Stimulated activated CD4-positive, alpha-beta T cell treated with anti-CD3 and anti-CD28 coated beads, Interleukin-2, amount 100 ng/mL, for 48 hours (primary cell): ENCODE data around the gene IQGAP2.

Experiments
- DNase-seq, 2 donors: peaks; one replicate each; pipeline ENCODE4 v3.0.0-alpha.2; 2020

Gene IQGAP2

DNA sequence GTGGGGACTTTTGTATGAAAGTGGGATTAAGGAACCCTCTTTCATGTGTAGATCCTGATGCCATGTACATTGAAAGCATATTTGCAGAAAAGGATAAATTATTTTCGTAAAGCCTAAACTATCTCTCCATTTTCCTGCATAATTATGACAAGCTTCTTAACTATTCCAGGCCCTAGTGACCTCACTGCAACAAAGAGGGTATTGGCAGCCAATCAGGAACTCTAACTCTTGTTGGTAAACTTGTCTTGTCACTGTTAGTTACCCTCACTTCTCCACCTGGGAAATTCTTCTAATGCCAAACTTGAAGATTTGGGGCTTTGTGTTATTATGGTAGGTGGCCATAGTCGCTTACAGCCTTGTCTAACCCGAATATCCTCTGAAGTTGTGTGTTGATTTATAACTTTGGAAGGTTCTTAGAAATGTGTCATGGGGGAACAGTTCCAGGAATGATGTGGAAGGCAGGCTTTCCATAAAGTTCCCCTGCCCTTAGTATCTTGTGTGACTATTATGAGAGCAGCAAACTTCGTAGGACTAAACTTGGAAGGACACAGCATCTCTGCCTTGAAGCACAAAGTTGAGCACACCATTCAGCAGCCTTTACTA is 52.5 kb downstream of the IQGAP2 start:
- DNase-seq, result no peak

DNA sequence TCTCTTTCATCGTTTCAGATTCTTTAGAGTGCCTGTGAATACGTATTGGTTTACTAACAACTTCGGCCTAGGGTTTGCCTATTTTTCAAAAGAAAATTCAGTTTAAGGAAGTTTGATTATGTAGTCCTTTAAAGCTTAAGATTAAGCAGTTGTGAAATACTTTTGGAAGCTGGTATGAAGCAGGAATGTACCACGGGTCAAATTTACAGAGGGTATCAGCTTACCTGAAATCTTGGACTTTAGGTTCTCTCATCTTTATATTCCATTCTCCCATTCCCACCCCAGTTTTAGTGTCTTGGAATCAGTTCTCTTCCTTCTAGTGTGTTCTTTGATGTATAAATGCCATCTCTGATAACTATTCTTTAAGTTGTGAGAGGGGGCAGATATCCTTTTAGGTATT is 53.2 kb downstream of the IQGAP2 start:
- no peak for DNase-seq

DNA sequence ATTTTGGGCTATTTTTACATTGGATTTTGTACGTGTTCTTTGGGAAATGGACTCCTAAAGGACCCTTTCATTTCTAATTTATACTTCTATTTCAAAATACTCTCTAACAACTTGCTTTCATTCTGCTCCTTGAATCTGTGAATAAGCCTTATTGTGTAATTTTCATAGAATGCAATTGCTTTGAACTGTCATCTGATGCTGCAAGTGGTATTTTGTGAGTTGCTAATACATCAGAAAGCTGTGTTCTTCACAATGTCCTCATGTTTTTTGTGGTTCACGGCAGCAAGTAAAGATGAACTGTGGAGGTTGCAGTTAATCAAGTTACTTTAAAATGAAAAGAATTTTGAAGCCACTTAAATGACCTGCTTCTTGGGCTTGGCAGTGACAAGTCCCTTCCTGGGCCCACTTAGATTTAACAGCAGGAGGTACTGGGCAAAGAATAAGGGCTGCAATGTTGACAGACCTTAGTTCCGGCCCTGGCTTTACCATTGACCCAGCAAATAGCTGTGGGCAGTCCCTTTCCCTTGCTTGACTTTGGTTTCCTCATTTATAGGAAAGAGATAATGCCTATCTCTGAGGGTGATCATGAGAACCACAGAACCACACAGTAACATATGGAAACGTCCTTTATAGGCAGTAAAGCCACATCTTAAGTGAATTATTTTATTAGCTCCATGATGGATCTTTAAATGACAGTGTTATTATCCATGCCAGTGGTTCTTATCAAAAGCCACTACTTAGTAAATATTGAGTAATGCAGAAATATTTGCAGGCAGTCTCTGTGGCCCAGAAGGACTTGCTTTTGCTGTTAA is 54.8 kb downstream of the IQGAP2 start:
- DNase-seq, result no peak

DNA sequence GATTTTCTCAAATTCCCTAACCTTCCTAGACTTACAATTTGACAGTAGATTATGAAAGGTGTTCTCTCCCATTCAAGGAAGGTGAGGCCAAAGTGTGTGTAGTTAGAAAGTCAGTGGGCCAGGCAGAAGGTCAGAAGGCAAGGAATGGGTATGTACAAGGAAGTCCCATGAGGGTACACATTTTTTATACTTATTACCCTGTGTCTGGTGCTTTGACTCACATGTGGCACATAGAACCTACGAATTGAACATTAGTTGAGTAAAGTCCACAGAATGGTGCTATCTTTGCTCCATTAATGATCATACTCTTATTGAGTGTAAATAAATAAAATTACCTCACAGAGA is 55.4 kb downstream of the IQGAP2 start:
- DNase-seq, result no peak

DNA sequence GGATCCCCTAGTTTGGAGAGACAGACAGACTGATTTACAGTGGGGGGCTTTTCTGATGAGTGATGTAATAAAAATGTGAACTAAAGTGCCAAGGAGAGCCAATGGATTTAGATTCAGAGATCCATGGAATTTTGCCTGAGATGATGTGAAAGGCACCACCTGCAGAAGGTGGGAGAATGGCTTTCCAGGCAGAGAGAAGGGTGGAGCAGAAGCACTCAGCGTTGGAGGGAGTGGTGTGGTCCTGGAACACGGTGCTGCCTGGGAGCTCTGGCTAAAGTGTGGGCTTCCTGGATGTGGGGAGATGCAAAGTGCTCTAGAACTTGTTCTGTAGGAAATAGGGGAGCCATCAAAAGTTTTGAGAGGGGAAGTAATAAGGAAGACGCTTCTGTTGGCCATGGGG is 57.0 kb downstream of the IQGAP2 start:
- DNase-seq, result no peak

DNA sequence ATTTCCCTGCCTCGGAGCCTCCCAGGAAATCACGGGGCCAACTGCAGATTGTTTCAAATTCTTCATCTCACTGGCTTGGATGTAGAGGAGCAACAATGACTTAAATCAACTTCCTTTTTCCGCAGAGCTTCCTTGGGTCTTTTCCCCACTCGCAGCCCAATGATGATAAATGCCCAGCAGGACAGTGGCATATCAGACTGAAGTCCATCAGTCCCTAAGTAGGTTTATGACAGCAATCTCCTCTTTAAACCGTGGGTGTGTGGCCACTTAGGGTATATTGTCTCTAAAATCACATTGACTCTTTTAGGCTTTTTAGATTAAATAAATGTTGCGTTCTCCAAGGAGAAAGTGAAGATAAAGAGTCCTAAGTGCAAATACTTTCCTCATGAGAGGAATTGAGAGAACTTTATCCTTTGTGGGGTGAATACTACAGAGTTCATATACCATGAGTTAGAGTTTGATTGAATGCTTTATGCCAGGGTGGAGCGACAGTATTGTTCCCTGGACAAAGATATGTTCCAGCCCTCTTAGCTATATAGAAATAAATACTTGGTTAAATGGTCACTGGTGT is 59.1 kb downstream of the IQGAP2 start:
- no peak for DNase-seq

DNA sequence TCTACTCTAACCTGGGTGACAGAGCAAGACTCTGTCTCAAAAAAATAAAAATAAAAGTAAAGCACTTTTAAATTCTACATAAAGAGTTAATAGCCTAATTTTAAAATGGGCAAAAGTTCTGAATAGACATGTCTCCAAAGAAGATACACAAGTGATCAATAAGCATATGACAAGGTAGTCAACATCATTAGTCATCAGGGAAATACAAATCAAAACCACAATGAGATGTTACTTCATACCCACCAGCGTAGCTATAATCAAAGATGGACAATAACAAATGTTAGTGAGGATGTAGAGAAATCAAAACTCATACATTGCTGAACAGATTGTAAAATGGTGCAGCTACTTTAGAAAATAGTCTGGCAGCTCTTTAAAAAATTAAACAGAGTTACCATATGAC is 64.1 kb downstream of the IQGAP2 start:
- no peak for DNase-seq

DNA sequence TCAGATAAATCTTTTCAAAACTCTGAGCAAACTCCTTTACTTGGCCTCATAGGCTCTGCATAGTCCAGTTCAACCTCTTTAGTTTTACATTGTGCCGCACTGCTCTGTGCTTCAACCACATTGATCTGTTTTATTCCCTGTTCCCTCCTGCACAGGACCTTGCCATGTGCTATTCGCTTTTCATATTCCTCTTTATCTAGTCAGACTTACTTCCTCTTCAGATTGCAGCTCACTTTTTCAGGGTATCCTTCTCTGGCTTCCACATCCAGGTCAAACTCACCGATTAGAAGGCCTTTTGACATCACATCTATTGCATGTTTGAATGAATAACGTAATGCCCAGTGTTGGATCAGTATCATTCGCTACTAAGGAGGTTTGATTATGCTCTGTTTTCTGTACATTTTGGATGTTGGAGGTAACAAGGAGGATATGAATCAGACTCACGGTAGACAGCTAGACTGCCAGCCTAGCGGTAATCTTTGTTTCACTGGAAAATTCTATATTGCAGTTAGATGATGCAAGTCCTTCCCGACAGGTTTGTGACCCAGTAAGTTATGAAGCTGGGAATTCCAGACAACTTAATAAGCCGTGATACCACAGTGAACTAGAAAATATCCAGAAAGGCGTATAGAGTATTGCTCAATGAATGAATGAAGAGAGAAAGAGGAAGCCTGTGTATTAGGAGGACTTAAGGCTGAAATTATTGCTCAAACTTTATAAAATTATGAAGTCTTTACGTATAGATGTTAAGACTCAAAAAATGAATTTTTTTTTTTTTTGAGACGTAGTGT is 65.7 kb downstream of the IQGAP2 start:
- no peak for DNase-seq

DNA sequence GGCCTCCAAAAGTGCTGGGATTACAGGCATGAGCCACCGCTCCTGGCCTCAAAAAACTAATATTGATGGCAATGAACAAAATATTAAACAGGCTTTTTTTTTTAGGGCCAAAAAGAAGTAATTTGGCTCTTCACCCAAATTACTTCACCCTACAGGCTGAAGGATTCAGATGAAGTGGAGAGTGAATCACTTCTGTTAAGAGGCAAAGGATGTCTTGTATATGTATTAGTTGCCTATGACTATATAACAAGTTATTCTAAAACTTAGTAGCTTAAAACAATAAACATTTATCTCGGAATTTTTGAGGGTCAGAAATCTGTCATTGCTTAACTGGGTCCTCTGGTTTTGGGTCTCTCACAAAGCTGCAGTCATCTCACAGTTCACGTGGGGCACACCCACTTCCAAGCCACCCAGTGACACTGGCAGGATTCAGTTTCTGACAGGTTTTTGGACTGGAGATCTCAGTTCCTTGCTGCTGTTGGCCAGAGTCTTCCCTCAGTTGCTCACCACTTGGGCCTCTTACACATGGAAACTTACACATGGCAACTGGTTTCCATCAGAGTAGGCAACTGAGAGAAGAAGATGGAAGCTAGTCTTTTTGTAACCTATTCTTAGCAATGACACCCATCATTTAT is 66.7 kb downstream of the IQGAP2 start:
- DNase-seq, result peak; percentile 8 to 31

DNA sequence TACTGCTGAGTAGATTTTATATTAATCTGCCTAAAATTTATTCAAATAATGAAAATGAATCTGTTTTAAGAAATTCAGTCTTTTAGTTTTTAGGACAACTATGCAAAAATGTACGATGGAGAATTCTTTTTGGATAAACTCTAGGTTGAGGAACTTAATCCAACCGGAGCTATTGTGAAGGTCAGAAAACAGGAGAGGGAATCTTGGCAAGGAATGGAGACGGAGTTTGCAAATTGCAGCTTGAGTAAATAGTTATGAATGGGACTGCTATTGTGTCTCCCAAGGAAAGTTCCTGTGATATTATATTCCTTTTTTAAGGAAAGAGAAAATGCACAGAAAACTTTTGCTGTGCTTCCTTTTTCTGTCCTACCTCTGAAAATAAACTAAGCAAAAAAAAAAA is 67.9 kb downstream of the IQGAP2 start:
- no peak for DNase-seq

DNA sequence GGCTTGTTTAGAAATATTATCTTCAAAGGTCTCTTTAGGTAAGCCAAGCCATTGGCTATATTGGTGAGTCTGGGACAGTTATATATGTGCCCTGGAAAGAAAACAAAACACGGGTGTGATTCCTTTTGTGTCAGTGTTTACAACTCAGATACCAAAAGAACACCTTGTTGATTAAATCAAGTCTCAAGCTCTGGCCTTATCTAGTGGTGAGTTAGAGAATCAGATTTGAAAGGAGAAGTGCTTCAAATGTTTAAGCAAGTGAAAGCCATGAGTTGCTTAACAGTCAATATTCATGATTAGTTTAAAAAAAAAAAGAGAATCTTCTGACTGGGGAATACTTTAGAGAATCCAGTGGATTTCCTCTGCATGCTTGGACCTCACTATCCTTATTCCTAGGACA is 68.3 kb downstream of the IQGAP2 start:
- DNase-seq, result no peak

DNA sequence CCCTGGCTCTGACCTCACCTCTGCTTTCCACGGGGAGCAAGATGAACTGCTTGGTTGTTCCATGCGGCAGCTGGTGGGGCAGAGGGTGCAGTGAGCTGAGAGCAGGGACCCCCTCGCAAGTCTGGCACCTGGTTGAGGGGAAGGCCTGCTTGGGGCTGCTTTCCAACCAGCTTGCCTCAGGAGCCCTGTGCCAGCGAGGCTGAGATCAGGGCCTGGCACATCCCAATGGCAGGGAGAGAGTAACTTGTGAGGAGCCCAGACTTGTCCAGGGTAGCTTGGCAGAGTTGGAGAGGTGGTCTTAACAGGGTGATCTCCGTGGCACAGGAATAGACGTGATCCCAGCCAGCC is 68.9 kb downstream of the IQGAP2 start:
- DNase-seq, result no peak

DNA sequence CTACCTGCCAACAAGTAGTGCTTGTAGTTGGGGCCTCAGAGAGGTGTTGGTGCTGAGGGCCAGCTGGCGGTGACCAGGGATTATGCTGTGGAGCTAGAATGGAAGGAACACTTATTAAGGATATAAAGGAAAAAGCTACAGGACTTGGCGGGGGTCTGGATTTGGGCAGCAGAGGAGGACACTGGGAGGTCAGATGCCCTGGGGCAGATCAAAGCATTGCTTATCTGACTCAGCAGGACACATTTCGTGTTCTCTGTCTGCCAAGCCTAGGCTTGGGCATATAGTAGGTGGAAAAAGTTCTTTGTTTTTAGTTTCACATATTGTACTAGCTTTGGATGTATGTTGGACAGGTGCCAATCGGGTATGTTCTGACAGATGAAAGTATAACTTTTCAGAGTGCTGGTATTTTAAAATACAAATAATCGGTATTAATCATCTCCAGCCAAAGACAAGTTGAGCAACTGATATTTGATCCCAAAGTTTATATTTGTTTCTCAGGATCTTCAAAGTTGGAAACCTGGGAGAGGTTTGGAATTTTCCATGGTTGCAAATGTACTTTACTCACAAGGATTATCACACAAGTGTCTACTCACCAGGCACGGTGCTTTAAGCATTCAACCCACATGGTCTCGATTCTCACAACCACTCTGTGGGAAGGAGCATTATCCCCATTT is 69.4 kb downstream of the IQGAP2 start:
- peak; percentile 8 to 14 for DNase-seq

DNA sequence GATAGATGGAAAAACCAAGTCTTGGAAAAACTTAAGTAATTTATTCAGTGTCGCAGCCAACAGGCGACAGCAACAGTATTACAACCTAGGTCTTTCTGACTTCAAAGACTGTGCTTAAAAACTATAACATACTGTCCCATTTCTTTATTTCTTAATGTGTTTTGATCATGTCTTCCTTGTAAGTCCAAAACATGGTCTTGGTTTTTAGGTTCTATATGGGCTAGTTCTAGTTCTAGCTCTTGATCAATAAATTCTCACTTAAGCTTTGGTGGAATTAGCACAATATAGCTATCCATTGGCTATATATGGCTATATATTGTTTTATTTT is 69.9 kb downstream of the IQGAP2 start:
- no peak for DNase-seq

DNA sequence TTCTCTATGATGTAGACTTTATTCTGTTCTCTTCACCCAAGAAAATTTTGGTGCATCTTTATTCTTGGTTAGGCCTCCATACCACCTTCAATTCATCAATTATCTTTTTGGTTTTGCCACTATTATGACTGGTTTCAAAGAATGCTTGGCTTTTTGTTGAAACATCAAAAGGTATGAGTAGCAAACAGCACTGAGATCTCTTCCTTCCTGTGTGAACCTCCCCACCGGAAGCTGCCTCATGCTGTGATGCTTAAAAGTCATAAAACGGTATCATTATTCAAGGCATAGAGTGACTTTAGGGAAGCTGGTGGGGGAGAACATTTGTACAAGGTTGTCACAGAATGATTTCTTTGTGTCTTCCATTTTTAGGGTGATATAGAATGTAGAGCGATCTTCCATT is 70.6 kb downstream of the IQGAP2 start:
- peak; percentile 30 to 33 for DNase-seq

DNA sequence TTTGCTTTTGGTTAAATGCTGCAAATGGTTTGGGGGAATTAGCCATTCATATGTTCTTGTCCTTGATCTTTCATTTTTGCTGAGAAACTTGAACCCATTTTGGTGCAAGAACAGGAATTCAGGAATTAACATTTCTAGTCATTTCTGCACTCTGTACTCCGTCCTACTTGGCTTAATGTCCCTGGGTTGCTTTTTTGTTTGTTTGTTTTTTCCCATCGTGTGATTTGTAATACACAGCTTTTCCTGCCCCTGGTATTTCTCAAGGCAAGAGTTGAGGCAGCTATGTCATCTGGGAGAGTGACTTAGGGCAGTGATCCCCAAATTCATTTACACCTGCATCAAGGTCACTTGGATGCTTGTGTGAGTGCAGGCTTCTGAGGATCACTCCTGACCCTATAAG is 71.3 kb downstream of the IQGAP2 start:
- no peak for DNase-seq

DNA sequence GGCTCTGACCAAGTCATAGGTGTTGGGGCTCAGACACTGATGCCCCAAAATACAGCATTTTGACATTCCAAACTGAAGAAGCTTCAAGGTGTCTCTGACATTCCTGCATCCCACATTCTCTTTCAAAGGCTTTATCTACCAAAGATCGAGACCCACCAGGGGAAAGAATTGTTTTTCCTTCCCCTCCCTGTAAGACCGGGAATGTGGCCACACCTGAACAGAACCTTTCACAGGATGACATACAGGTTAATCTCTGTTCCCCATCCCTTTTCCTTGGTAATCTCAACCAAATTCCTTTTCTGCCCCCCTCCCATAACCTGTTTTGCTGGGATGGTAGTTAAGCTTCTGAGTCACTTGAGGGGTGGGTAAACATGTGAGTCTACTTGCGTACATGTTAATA is 72.3 kb downstream of the IQGAP2 start:
- no peak for DNase-seq

DNA sequence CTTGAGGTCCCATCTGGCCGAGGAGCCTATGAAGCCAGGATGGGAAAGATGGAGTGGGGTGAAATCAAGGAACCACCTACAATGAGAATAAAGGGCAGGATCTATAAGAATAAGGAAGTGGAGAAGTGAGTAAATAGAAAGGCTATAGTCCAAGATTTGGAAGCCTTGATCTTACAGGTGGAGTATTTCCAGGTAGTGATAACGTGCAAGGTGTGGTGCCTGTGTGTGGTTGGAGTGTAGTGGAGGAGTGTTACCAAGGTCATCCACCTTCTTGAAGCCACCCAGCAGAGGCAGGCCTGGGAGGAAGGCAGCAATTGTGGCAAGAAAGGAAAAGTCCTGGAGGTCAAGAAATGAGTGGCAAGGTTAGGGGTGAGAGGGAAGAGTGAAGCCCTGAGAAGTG is 72.9 kb downstream of the IQGAP2 start:
- no peak for DNase-seq

DNA sequence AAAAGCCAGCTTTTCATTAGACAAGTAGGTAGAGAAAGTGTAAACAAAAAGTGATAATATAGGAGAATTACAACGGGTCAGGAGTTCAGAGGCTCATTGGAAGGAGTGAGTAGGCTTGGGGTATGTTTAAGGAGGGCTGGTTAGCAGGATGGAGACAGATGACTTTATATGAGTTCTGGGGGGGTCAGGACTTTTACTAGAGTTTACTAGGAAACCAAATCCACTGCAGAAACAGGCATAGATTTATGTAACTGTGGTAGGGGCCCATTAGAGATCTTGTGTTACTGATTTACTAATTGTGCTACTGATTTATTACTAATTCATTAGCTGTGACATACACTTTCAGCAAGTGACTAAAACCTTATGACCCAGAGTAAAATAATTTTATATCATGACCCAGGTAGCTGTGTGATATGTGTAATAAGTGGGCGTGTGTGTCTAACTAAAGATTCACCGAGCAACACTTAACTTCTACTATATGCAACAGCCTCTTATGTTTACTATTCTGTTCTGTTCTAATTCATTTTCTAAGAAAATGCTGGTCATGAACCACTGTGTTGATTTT is 73.5 kb downstream of the IQGAP2 start:
- no peak for DNase-seq

DNA sequence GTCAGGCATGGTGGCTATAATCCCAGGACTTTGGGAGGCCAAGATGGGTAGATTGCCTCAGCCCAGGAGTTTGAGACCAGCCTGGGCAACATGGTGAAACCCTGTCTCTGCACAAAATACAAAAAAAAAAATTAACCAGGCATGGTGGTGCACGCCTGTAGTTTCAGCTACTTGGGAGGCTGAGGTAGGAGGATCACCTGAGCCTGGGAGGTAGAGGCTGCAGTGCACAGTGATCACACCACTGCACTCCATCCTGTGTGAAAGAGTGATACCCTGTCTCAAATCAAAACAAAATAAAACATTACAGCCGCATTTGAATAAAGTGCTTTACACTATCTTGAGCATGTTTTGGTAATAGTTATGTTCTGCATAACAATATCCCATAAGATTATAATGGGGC is 74.0 kb downstream of the IQGAP2 start:
- DNase-seq, result no peak

DNA sequence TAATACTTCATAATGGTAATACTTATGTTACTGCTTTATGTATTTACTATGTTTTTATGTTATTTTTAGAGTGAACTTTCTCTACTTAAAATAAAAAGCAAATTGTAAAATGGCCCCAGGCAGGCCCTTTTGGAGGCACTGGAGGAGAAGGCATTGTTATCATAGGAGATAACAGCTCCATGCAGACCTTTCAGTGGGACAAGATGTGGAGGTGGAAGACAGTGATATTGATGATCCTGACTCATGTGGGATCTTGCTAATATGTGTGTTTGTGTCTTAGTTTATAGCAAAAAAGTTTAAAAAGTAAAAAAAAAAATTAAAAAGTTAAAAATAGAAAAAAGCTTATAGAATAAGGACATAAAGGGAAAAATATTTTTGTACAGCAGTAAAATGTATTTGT is 74.5 kb downstream of the IQGAP2 start:
- no peak for DNase-seq

DNA sequence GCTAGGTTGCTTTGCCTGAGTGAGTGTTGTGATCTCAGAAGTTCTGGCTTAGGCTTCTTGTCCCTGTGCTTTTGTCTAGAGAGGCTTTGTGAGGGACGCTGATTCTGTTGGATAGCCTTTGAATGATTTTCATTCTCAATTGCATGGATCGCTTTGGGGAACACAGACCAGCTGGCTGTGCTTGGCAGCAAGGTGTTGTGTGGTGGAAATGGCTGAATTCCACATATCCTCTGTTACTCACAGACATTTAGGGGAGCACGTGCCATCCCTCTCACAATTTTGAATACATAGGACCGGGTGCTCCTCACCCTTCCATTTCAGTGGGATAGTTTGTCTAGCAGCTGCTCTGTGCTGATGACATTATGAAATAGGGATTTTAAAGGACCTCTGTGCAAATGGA is 76.2 kb downstream of the IQGAP2 start:
- DNase-seq, result no peak
